ENCODE results near the gene SCN8A. TPM values are rescaled to one million over a fixed set of nuclear protein-coding genes. Genes with fewer than 3 reads are reported as not detected.

Gene SCN8A
- total RNA-seq, 2 experiments from 2014 or later = 0.52 to 0.67 TPM

DNA sequence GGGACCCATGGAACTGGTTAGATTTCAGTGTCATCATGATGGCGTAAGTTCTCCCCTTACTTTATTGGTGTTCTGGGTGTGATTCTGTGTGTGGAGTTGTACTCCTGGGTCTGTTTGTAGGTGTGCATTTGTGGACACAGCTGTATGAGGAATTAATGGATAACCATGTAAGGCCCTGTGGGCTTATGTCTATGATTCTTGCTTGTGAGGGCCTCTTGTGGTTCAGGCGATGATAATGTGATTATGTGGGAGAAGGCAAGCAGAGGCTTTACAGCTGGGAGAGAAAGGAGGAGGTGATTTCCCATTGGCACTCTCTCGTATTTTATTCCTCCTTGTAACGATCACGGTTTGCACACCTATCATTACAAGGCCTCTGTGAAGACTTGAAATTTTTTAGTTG, 96.1 kb downstream of the SCN8A start:
- ChIA-PET POLR2A (no interaction called here), CTCF (no interaction called here)
- no peaks in the 10 kb centered on the region for H3K9me3 Mint-ChIP-seq
- H3K4me3 Mint-ChIP-seq = no peak overlapping the region
- H3K36me3 Mint-ChIP-seq (ENCODE audit: low read depth) = no peaks in the 10 kb centered on the region
- DNase-seq = no peak
- peaks cover 9% of the 10 kb centered on the region for H3K27me3 Mint-ChIP-seq
- H3K4me1 Mint-ChIP-seq = peaks cover 10% of the 10 kb centered on the region
- H3K27ac Mint-ChIP-seq = no peak overlapping the region

- Mint-ChIP-seq H3K27ac (no peak overlapping the region), H3K27me3 (peaks cover 8% of the 10 kb centered on the region), H3K36me3 (ENCODE audit: low read depth) (no peaks in the 10 kb centered on the region), H3K4me1 (peaks cover 10% of the 10 kb centered on the region), H3K4me3 (no peak overlapping the region), H3K9me3 (no peaks in the 10 kb centered on the region)
- DNase-seq = no peak
- ChIA-PET POLR2A (no interaction called here), CTCF (no interaction called here)
These were observed 96.6 kb downstream of the SCN8A start for GRCh38 chr12:51687614-51688013.

DNA sequence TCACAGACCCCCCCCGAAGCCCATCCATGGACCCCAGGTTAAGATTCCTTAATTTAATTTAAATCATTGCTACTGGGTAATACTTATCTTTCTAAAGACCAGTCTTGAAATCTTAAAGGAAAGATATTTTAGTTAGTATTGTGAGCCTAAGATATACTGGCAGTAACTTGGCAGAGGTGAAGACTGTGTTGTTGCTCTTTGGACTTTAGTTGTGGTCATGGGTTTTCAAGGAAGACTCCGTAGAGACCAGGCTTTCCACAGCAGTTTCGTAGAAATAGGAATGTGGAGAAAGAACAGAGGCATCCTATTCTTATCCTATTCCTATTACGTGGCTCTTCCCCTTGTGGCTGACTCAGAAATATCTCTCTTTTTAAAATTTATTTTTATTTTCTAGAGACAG, 99.0 kb downstream of the SCN8A start:
- no peaks in the 10 kb centered on the region for H3K36me3 Mint-ChIP-seq (ENCODE audit: low read depth)
- H3K9me3 Mint-ChIP-seq = no peaks in the 10 kb centered on the region
- peaks cover 10% of the 10 kb centered on the region for H3K4me1 Mint-ChIP-seq
- H3K27ac Mint-ChIP-seq = no peak overlapping the region
- ChIA-PET CTCF (no interaction called here), POLR2A (no interaction called here)
- DNase-seq = no peak
- H3K4me3 Mint-ChIP-seq = no peak overlapping the region
- no peaks in the 10 kb centered on the region for H3K27me3 Mint-ChIP-seq

DNA sequence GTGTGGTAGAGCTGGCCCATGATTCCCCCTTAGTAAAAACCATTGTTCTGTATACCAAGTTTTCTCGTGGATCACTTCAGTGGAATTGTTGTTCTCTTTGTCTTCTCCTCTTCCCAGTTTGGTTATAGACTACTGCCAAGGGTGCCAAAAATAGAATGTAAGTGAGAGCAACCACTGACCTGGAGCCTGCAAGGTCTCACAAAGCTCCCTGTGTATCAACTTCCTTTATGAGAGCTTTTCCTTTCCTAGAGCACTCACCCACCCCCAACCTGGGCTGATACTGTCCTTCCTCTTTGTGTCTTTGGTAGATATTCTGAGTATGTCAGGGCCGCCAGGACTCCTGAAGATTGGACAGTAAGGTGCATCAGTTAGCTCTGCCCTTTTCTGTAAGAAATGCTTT, 101.0 kb downstream of the SCN8A start:
- DNase-seq = no peak
- CTCF ChIA-PET = no interaction called here
- Mint-ChIP-seq H3K4me3 (no peak overlapping the region), H3K36me3 (ENCODE audit: low read depth) (no peaks in the 10 kb centered on the region), H3K27ac (no peak overlapping the region), H3K4me1 (peaks cover 3% of the 10 kb centered on the region), H3K27me3 (no peaks in the 10 kb centered on the region), H3K9me3 (no peaks in the 10 kb centered on the region)
- POLR2A ChIA-PET = no interaction called here

DNA sequence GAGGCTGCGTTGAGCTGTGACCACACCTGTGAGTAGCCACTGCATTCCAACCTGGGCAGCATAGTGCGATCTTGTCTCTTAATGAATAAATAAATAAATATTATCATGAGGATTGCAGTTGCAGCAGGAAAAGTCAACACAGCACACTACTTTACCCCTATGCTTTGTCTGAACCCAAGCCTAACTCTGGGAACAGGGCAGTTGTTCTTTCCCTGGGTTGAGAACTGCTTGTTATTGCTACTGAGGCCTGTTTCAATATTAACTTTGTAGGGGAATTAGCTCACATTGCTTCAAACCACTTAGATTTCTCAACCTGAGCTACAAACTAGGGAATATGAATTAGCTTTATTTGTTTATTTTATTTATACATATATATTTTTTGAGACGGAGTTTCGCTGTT, 102.5 kb downstream of the SCN8A start:
- ChIA-PET CTCF (interaction anchor here (0.5 kb wide), 1 partner anchor 214 kb away, joined by 5 read pairs; no protein-coding TSS in a partner anchor), POLR2A (no interaction called here)
- no peak overlapping the region for H3K27ac Mint-ChIP-seq
- H3K27me3 Mint-ChIP-seq = no peaks in the 10 kb centered on the region
- no peaks in the 10 kb centered on the region for H3K4me1 Mint-ChIP-seq
- H3K9me3 Mint-ChIP-seq = no peaks in the 10 kb centered on the region
- no peak overlapping the region for H3K4me3 Mint-ChIP-seq
- no peaks in the 10 kb centered on the region for H3K36me3 Mint-ChIP-seq (ENCODE audit: low read depth)
- DNase-seq = no peak

DNA sequence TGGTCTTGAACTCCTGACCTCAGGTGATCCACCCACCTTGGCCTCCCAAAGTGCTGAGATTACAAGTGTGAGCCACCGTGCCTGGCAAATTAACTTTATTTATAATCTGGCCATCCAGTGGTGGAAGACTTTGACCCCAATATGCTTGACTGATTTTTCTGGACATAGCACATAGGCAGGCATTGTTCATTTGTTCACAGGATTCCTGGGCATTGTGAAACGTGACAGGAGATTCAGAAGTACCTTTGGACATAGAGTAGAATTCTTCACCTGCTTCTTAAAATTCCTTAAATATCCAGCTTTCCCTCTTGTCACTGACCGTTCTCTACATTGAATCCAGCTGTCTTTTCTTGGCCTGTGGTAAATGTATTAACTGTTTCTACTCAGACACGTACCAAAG, 103.1 kb downstream of the SCN8A start:
- H3K9me3 Mint-ChIP-seq = no peaks in the 10 kb centered on the region
- CTCF ChIA-PET = no interaction called here
- no peaks in the 10 kb centered on the region for H3K36me3 Mint-ChIP-seq (ENCODE audit: low read depth)

GRCh38 chr12:51695241-51696010, 104.4 kb downstream of the SCN8A start:
- Mint-ChIP-seq H3K27me3 (no peaks in the 10 kb centered on the region), H3K36me3 (ENCODE audit: low read depth) (no peaks in the 10 kb centered on the region), H3K4me3 (no peak overlapping the region), H3K4me1 (no peaks in the 10 kb centered on the region), H3K9me3 (no peaks in the 10 kb centered on the region), H3K27ac (no peak overlapping the region)
- POLR2A ChIA-PET = no interaction called here
- DNase-seq = no peak
- CTCF ChIA-PET = interaction anchor here (1.0 kb wide), 1 partner anchor 106 kb away, joined by 3 read pairs; no protein-coding TSS in a partner anchor

More for the DNA sequence above, 103.1 kb downstream of the SCN8A start:
- Mint-ChIP-seq H3K4me3 (no peak overlapping the region), H3K27ac (no peak overlapping the region), H3K4me1 (no peaks in the 10 kb centered on the region), H3K27me3 (no peaks in the 10 kb centered on the region)
- no peak for DNase-seq
- POLR2A ChIA-PET = no interaction called here

- no peak overlapping the region for H3K27ac Mint-ChIP-seq
- no peaks in the 10 kb centered on the region for H3K4me1 Mint-ChIP-seq
- CTCF ChIA-PET = no interaction called here
- no peak overlapping the region for H3K4me3 Mint-ChIP-seq
- H3K9me3 Mint-ChIP-seq = no peaks in the 10 kb centered on the region
- peaks cover 3% of the 10 kb centered on the region for H3K27me3 Mint-ChIP-seq
- POLR2A ChIA-PET = no interaction called here
- DNase-seq = no peak
- H3K36me3 Mint-ChIP-seq (ENCODE audit: low read depth) = no peaks in the 10 kb centered on the region
These were observed 108.2 kb downstream of the SCN8A start for GRCh38 chr12:51699219-51699618.

GRCh38 chr12:51700887-51701286, 109.9 kb downstream of the SCN8A start:
- ChIA-PET CTCF (no interaction called here), POLR2A (interaction anchor here (0.7 kb wide), 1 partner anchor 8 kb away, joined by 3 read pairs; no protein-coding TSS in a partner anchor)
- no peaks in the 10 kb centered on the region for H3K9me3 Mint-ChIP-seq
- no peaks in the 10 kb centered on the region for H3K4me1 Mint-ChIP-seq
- no peaks in the 10 kb centered on the region for H3K36me3 Mint-ChIP-seq (ENCODE audit: low read depth)
- H3K4me3 Mint-ChIP-seq = no peak overlapping the region
- H3K27me3 Mint-ChIP-seq = peaks cover 3% of the 10 kb centered on the region
- H3K27ac Mint-ChIP-seq = no peak overlapping the region
- no peak for DNase-seq

DNA sequence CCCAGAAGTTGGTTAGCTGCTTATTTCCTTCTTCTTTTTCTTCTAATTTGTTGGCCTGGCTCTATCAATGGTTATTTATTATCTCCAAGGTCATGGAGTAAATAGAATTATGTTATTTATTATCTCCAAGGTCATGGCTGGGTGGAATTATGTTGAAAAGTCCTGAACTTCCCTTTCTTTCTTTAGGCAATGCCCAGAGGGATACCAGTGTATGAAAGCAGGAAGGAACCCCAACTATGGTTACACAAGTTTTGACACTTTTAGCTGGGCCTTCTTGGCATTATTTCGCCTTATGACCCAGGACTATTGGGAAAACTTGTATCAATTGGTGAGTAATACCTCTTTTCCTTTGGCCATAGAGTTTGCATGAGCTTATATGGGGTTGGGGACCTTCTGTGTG, 111.6 kb downstream of the SCN8A start:
- no peak for DNase-seq
- H3K4me1 Mint-ChIP-seq = no peaks in the 10 kb centered on the region
- no peaks in the 10 kb centered on the region for H3K36me3 Mint-ChIP-seq (ENCODE audit: low read depth)
- no peaks in the 10 kb centered on the region for H3K9me3 Mint-ChIP-seq
- no peak overlapping the region for H3K4me3 Mint-ChIP-seq
- peaks cover 6% of the 10 kb centered on the region for H3K27me3 Mint-ChIP-seq
- POLR2A ChIA-PET = no interaction called here
- no peak overlapping the region for H3K27ac Mint-ChIP-seq
- CTCF ChIA-PET = no interaction called here

DNA sequence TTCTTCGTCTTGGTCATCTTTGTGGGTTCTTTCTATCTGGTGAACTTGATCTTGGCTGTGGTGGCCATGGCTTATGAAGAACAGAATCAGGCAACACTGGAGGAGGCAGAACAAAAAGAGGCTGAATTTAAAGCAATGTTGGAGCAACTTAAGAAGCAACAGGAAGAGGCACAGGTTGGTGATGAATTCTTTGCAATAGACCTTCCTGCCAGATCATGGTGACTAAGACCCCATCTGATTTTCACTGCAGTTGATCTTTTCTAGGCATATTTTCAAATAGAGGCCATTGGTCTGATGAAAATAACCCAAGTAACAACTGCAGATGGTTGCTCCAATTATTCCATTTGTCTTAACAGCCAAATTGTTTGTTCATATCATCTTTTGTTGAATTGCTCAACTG, 114.4 kb downstream of the SCN8A start:
- Mint-ChIP-seq H3K4me1 (no peaks in the 10 kb centered on the region), H3K36me3 (ENCODE audit: low read depth) (no peaks in the 10 kb centered on the region), H3K27me3 (peaks cover 6% of the 10 kb centered on the region), H3K4me3 (no peak overlapping the region), H3K9me3 (no peaks in the 10 kb centered on the region), H3K27ac (no peak overlapping the region)
- no peak for DNase-seq
- ChIA-PET POLR2A (no interaction called here), CTCF (no interaction called here)

DNA sequence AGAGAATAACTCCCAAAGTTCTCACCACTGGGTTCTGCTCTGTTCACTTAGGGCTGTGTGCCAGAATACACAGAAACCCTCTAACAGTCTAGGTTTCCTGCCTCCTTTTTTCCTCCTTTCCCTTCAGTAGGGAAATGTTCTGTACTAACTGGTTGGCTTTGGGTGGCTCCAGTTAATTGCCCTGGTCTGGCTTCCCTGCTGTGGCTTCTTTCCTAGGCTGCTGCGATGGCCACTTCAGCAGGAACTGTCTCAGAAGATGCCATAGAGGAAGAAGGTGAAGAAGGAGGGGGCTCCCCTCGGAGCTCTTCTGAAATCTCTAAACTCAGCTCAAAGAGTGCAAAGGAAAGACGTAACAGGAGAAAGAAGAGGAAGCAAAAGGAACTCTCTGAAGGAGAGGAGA, 115.2 kb downstream of the SCN8A start:
- Mint-ChIP-seq H3K27ac (no peak overlapping the region), H3K36me3 (ENCODE audit: low read depth) (no peaks in the 10 kb centered on the region), H3K27me3 (peaks cover 8% of the 10 kb centered on the region), H3K4me3 (no peak overlapping the region), H3K9me3 (no peaks in the 10 kb centered on the region), H3K4me1 (no peaks in the 10 kb centered on the region)
- no peak for DNase-seq
- POLR2A ChIA-PET = no interaction called here
- CTCF ChIA-PET = no interaction called here

GRCh38 chr12:51714666-51715065, 123.6 kb downstream of the SCN8A start:
- Mint-ChIP-seq H3K27me3 (peaks cover 20% of the 10 kb centered on the region), H3K36me3 (ENCODE audit: low read depth) (no peaks in the 10 kb centered on the region), H3K4me1 (no peaks in the 10 kb centered on the region), H3K27ac (no peak overlapping the region), H3K4me3 (no peak overlapping the region), H3K9me3 (no peaks in the 10 kb centered on the region)
- DNase-seq = no peak
- ChIA-PET POLR2A (no interaction called here), CTCF (no interaction called here)

GRCh38 chr12:51717326-51717925, 126.4 kb downstream of the SCN8A start:
- Mint-ChIP-seq H3K4me1 (peaks cover 4% of the 10 kb centered on the region), H3K27me3 (peaks cover 30% of the 10 kb centered on the region), H3K36me3 (ENCODE audit: low read depth) (no peaks in the 10 kb centered on the region), H3K4me3 (no peak overlapping the region), H3K9me3 (no peaks in the 10 kb centered on the region), H3K27ac (no peak overlapping the region)
- ChIA-PET CTCF (no interaction called here), POLR2A (no interaction called here)
- DNase-seq = no peak

Data from activated CD4-positive, alpha-beta T cell treated with anti-CD3 and anti-CD28 coated beads, Interleukin-2, amount 10 ng/mL, durations not matched to agents 7 days and 5 days (primary cell).